ENCODE measurements around the gene FRMD4A.
"Not testable (repeated sequence)": the region's sequence is repeated elsewhere in the genome, so short reads cannot be mapped to it uniquely, and the experiment has no call there.

DNA sequence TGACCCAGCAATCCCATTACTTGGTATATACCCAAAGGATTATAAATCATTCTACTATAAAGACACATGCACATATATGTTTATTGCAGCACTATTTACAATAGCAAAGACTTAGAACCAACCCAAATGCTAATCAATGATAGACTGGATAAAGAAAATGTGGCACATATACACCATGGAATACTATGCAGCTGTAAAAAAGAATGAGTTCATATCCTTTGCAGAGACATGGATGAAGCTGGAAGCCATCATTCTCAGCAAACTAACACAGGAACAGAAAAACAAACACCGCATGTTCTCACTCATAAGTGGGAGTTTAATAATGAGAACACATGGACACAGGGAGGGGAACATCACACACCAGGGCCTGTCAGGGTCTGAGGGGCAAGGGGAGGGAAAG is 434.6 kb downstream of the FRMD4A start:
- TF ChIP-seq, protein P1, sequence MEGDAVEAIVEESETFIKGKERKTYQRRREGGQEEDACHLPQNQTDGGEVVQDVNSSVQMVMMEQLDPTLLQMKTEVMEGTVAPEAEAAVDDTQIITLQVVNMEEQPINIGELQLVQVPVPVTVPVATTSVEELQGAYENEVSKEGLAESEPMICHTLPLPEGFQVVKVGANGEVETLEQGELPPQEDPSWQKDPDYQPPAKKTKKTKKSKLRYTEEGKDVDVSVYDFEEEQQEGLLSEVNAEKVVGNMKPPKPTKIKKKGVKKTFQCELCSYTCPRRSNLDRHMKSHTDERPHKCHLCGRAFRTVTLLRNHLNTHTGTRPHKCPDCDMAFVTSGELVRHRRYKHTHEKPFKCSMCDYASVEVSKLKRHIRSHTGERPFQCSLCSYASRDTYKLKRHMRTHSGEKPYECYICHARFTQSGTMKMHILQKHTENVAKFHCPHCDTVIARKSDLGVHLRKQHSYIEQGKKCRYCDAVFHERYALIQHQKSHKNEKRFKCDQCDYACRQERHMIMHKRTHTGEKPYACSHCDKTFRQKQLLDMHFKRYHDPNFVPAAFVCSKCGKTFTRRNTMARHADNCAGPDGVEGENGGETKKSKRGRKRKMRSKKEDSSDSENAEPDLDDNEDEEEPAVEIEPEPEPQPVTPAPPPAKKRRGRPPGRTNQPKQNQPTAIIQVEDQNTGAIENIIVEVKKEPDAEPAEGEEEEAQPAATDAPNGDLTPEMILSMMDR (IDR thresholded peaks at IDR 0.05): not testable (repeated sequence)
- TF ChIP-seq POLR2A, POLR2AphosphoS5 (IDR thresholded peaks at IDR 0.05): not testable (repeated sequence)
